HG03135 (cell line): ENCODE measurements around the gene TSPYL6.

Experiments used
- ATAC-seq: cut with Tn5 transposase; IDR thresholded peaks from one replicate; pipeline ENCODE4 v1.9.1; 2021; ENCODE audit warnings: mild to moderate bottlenecking, moderate library complexity; ENCODE audit not compliant: unreplicated experiment

The TSPYL6 gene

DNA sequence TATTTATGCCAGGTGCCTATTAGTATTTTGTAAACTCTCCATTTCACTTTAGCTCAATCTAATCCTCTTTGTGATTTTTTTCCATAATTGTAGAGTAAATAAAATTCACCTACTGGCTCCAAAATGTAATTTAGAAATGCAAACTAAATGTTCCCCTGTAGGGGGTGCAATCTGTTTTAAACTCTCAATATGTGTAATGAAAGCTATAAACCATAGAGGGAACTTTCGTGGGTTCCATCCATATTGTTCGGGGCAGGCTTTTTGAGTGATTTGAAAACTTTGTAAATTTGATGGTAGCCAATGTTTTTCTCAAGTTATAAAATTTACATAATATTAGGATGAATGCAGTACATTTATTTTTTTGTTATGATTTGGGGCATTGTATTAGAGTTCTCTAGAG, 49.4 kb downstream of the TSPYL6 start:
- ATAC-seq: no peak

- no peak for ATAC-seq
Measured at GRCh38 chr2:54204476-54204875, 51.6 kb downstream of the TSPYL6 start.
